GM18870 (cell line): ENCODE data around the gene KDM1A.

ENCODE experiments used
- ATAC-seq: cut with Tn5 transposase; IDR thresholded peaks from one replicate; pipeline ENCODE4 v1.9.1; 2021; ENCODE audit warnings: moderate library complexity; ENCODE audit not compliant: unreplicated experiment

Gene KDM1A

GRCh38 chr1:23103001-23103889, 84.0 kb downstream of the KDM1A start:
- ATAC-seq = no peak

- no peak for ATAC-seq
Measured at GRCh38 chr1:23108918-23109533, 89.8 kb downstream of the KDM1A start.

GRCh38 chr1:23110391-23110790, 91.1 kb downstream of the KDM1A start:
- ATAC-seq = no peak

GRCh38 chr1:23111600-23112535, 92.6 kb downstream of the KDM1A start:
- ATAC-seq = no peak

- ATAC-seq = no peak
Measured at GRCh38 chr1:23114424-23115079, 95.3 kb downstream of the KDM1A start.

GRCh38 chr1:23116216-23116836, 97.1 kb downstream of the KDM1A start:
- no peak for ATAC-seq

GRCh38 chr1:23116921-23117699, 97.8 kb downstream of the KDM1A start:
- ATAC-seq = no peak

GRCh38 chr1:23118407-23118806, 99.1 kb downstream of the KDM1A start:
- no peak for ATAC-seq

- no peak for ATAC-seq
Measured at GRCh38 chr1:23118957-23119792, 99.9 kb downstream of the KDM1A start.

GRCh38 chr1:23120383-23120782, 101.1 kb downstream of the KDM1A start:
- no peak for ATAC-seq

GRCh38 chr1:23122023-23122748, 102.9 kb downstream of the KDM1A start:
- ATAC-seq = no peak

- no peak for ATAC-seq
Measured at GRCh38 chr1:23122796-23123195, 103.5 kb downstream of the KDM1A start.

GRCh38 chr1:23123528-23123927, 104.3 kb downstream of the KDM1A start:
- ATAC-seq = no peak

- no peak for ATAC-seq
Measured at GRCh38 chr1:23124259-23125026, 105.2 kb downstream of the KDM1A start.

GRCh38 chr1:23125489-23125888, 106.2 kb downstream of the KDM1A start:
- ATAC-seq = no peak

GRCh38 chr1:23126200-23126599, 106.9 kb downstream of the KDM1A start:
- ATAC-seq = no peak

GRCh38 chr1:23126801-23127200, 107.5 kb downstream of the KDM1A start:
- ATAC-seq = no peak
